WTC11 (cell line): Measurements from ENCODE around the gene AFM. TPM values are rescaled to one million over a fixed set of nuclear protein-coding genes. Genes with fewer than 3 reads are reported as not detected.

Experiments used
- ATAC-seq: fragments of 200-7000 bp; cut with Tn5 transposase; 2 replicates; pipeline ENCODE4 v1.10.0; 2021; ENCODE audit warnings: mild to moderate bottlenecking, moderate library complexity
- CTCF ChIA-PET: fragments of 300-600 bp; sonication (Branson Sonifier 250); formaldehyde crosslinking; loops from one replicate; lab custom pipeline; 2021; ENCODE audit warnings: antibody characterized with exemption; lab: Charles Lee
- POLR2A ChIA-PET: fragments of 350-600 bp; sonication (Branson Sonifier 250); formaldehyde crosslinking; loops from one replicate; lab custom pipeline; 2021; ENCODE audit warnings: antibody characterized with exemption; lab: Charles Lee
- DNase-seq: peaks from one replicate; pipeline ENCODE4 v3.0.0; 2021; ENCODE audit warnings: low spot score
- H3K27ac Mint-ChIP-seq: 2 replicates; pipeline ENCODE4 v1.8.0; 2021; ENCODE audit warnings: mixed read lengths
- H3K27me3 Mint-ChIP-seq: 2 replicates; pipeline ENCODE4 v1.8.0; 2021; ENCODE audit warnings: low read depth, mild to moderate bottlenecking, moderate library complexity, mixed read lengths
- H3K36me3 Mint-ChIP-seq: 2 replicates; pipeline ENCODE4 v1.8.0; 2021; ENCODE audit warnings: mixed read lengths
- H3K4me1 Mint-ChIP-seq: 2 replicates; pipeline ENCODE4 v1.8.0; 2022; ENCODE audit warnings: mixed read lengths
- H3K4me3 Mint-ChIP-seq: 2 replicates; pipeline ENCODE4 v1.8.0; 2021; ENCODE audit warnings: mild to moderate bottlenecking, moderate library complexity, mixed read lengths
- H3K9me3 Mint-ChIP-seq: 2 replicates; pipeline ENCODE4 v1.8.0; 2021; ENCODE audit warnings: mixed read lengths
- ARID4B ChIP-seq: sonication (generic); formaldehyde crosslinking; IDR thresholded peaks from 2 replicates; pipeline ENCODE4 v1.8.0; 2023; ENCODE audit warnings: missing genetic modification reagents, mild to moderate bottlenecking, borderline replicate concordance
- ATF3 ChIP-seq: sonication (generic); formaldehyde crosslinking; conservative IDR thresholded peaks from 2 replicates; pipeline ENCODE4 v1.8.1; 2022; ENCODE audit warnings: mild to moderate bottlenecking, missing genetic modification reagents
- E2F1 ChIP-seq: sonication (generic); formaldehyde crosslinking; IDR thresholded peaks from 2 replicates; pipeline ENCODE4 v1.8.0; 2022; ENCODE audit warnings: mild to moderate bottlenecking, missing genetic modification reagents
- ELF4 ChIP-seq: sonication (generic); formaldehyde crosslinking; IDR thresholded peaks from 2 replicates; pipeline ENCODE4 v1.8.1; 2022; ENCODE audit warnings: low read depth, mild to moderate bottlenecking, moderate library complexity, missing genetic modification reagents
- ERG ChIP-seq: fragments of 250-450 bp; sonication (Bioruptor Pico); IDR thresholded peaks from 2 replicates; pipeline ENCODE4 v1.8.0; 2021; ENCODE audit warnings: mild to moderate bottlenecking
- ETV6 ChIP-seq: sonication (generic); formaldehyde crosslinking; IDR thresholded peaks from 2 replicates; pipeline ENCODE4 v1.8.1; 2022; ENCODE audit warnings: mild to moderate bottlenecking, missing genetic modification reagents
- FOXJ3 ChIP-seq: sonication (generic); formaldehyde crosslinking; IDR thresholded peaks from 2 replicates; pipeline ENCODE4 v1.9.0; 2021; ENCODE audit warnings: missing genetic modification reagents, mild to moderate bottlenecking, borderline replicate concordance
- GTF2I ChIP-seq: fragments of 250-450 bp; sonication (Bioruptor Pico); conservative IDR thresholded peaks from 2 replicates; pipeline ENCODE4 v1.4.0; 2021; ENCODE audit warnings: mild to moderate bottlenecking
- JAZF1 ChIP-seq: fragments of 250-450 bp; sonication (Bioruptor Pico); IDR thresholded peaks from 2 replicates; pipeline ENCODE4 v1.9.0; 2021; ENCODE audit warnings: moderate library complexity, mild to moderate bottlenecking, inconsistent platforms
- KAT7 ChIP-seq: sonication (generic); formaldehyde crosslinking; IDR thresholded peaks from 2 replicates; pipeline ENCODE4 v1.8.1; 2023; ENCODE audit warnings: missing genetic modification reagents, mild to moderate bottlenecking, borderline replicate concordance
- MXD4 ChIP-seq: fragments of 250-450 bp; sonication (Bioruptor Pico); IDR thresholded peaks from 2 replicates; pipeline ENCODE4 v1.8.0; 2021; ENCODE audit warnings: mild to moderate bottlenecking, moderate library complexity, borderline replicate concordance
- NR3C1 ChIP-seq: sonication (generic); formaldehyde crosslinking; conservative IDR thresholded peaks from 2 replicates; pipeline ENCODE4 v1.8.1; 2023; ENCODE audit warnings: low read depth, mild to moderate bottlenecking, missing genetic modification reagents
- OVOL2 ChIP-seq: fragments of 250-450 bp; sonication (Bioruptor Pico); IDR thresholded peaks from 2 replicates; pipeline ENCODE4 v1.9.0; 2021; ENCODE audit warnings: mild to moderate bottlenecking, borderline replicate concordance
- RORB ChIP-seq: fragments of 250-450 bp; sonication (Bioruptor Pico); IDR thresholded peaks from 2 replicates; pipeline ENCODE4 v1.9.0; 2021; ENCODE audit warnings: mild to moderate bottlenecking
- ZNF281 ChIP-seq: sonication (generic); formaldehyde crosslinking; IDR thresholded peaks from 2 replicates; pipeline ENCODE4 v1.8.0; 2023; ENCODE audit warnings: mild to moderate bottlenecking, missing genetic modification reagents
- ZNF512 ChIP-seq: sonication (generic); formaldehyde crosslinking; IDR thresholded peaks from 2 replicates; pipeline ENCODE4 v1.8.1; 2022; ENCODE audit warnings: missing genetic modification reagents, borderline replicate concordance
- total RNA-seq: library from RNA; stranded (reverse); gene quantifications from 3 replicates; pipeline ENCODE4 v1.2.3, GENCODE V29; 2021

AFM gene
- total RNA-seq, 1 experiment from 2014 or later: not detected

GRCh38 chr4:73487233-73487632 is 5.7 kb downstream of the AFM start:
- POLR2A ChIA-PET: no interaction called here
- DNase-seq (no peak), ATAC-seq (no peak)
- H3K27ac Mint-ChIP-seq: no peak overlapping the region
- no peak overlapping the region for H3K4me3 Mint-ChIP-seq
- H3K27me3 Mint-ChIP-seq: no peaks in the 10 kb centered on the region; the same call in 1 of the 2 replicates
- CTCF ChIA-PET: no interaction called here
- no peaks in the 10 kb centered on the region for H3K9me3 Mint-ChIP-seq
- peaks cover 15% of the 10 kb centered on the region for H3K4me1 Mint-ChIP-seq
- no peaks in the 10 kb centered on the region for H3K36me3 Mint-ChIP-seq
- no peak for TF ChIP-seq ETV6
- TF ChIP-seq JAZF1 (CRISPR knock-in tag): no peak
- no peak for TF ChIP-seq RORB (CRISPR knock-in tag)
- no peak for TF ChIP-seq ARID4B
- TF ChIP-seq KAT7 (CRISPR knock-in tag): no peak
- no peak for TF ChIP-seq ZNF512 (CRISPR knock-in tag)
- no peak for TF ChIP-seq GTF2I (CRISPR knock-in tag)
- no peak for TF ChIP-seq ZNF281 (CRISPR knock-in tag)
- no peak for TF ChIP-seq ELF4 (CRISPR knock-in tag)
- no peak for TF ChIP-seq ATF3 (CRISPR knock-in tag)
- no peak for TF ChIP-seq MXD4 (CRISPR knock-in tag)
- TF ChIP-seq OVOL2: no peak
- TF ChIP-seq E2F1: no peak
- no peak for TF ChIP-seq NR3C1
- no peak for TF ChIP-seq ERG (CRISPR knock-in tag)
- TF ChIP-seq FOXJ3 (CRISPR knock-in tag): no peak
